GM12801 (cell line): Measurements from ENCODE around the gene WDSUB1.

Experiments used
- TF ChIP-seq, protein P1 (sequence below): IDR thresholded peaks from one replicate; pipeline ENCODE4 v1.5.1; 2011; ENCODE audit warnings: control low read depth; ENCODE audit not compliant: insufficient read length; ENCODE audit errors: extremely low read depth

The WDSUB1 gene

DNA sequence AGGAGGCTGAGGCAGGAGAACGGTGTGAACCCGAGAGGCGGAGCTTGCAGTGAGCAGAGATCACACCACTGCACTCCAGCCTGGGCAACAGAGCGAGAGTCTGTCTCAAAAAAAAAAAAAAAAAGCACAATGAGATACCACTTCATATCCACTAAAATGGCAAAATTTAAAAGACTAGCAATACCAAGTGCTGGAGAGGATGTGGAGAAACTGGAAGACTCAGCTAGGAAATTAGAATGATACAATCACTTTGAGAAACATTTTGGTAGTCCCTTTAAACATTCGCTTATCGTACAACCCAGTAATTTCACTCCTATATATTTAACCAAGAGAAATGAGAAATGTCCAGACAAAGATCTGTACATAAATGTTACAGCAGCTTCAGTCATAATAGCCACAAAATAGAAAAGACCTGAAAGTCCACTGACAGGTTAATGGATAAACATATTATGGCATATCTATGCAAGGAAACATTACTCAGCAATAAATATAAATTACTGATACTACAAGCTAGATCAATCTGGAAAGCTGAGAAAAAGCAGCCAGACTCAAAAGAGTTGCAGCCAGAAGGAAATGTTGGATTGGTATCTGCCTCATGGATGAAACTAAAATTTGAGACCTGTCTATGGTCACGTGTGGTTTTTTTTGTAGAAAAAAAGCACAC, 40.0 kb downstream of the WDSUB1 start:
- TF ChIP-seq, protein P1, sequence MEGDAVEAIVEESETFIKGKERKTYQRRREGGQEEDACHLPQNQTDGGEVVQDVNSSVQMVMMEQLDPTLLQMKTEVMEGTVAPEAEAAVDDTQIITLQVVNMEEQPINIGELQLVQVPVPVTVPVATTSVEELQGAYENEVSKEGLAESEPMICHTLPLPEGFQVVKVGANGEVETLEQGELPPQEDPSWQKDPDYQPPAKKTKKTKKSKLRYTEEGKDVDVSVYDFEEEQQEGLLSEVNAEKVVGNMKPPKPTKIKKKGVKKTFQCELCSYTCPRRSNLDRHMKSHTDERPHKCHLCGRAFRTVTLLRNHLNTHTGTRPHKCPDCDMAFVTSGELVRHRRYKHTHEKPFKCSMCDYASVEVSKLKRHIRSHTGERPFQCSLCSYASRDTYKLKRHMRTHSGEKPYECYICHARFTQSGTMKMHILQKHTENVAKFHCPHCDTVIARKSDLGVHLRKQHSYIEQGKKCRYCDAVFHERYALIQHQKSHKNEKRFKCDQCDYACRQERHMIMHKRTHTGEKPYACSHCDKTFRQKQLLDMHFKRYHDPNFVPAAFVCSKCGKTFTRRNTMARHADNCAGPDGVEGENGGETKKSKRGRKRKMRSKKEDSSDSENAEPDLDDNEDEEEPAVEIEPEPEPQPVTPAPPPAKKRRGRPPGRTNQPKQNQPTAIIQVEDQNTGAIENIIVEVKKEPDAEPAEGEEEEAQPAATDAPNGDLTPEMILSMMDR: no peak

DNA sequence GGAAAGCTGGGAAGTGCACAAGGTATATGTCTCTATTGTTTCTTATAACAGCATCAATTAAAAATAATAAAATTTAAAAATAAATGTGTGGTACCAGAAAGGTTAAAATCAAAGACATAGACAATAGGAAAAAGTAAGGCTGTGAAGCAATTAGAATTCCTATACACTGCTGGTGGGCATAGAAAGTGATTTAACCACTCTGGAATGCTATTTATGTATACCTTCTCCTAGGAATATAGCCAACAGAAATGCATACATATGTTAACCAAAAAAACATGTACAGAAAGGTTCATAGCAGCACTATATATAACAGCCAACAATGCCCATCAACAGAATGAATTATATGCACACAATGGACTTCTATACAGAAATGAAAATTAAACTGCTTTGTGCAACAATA, 43.0 kb downstream of the WDSUB1 start:
- TF ChIP-seq, protein P1: no peak

DNA sequence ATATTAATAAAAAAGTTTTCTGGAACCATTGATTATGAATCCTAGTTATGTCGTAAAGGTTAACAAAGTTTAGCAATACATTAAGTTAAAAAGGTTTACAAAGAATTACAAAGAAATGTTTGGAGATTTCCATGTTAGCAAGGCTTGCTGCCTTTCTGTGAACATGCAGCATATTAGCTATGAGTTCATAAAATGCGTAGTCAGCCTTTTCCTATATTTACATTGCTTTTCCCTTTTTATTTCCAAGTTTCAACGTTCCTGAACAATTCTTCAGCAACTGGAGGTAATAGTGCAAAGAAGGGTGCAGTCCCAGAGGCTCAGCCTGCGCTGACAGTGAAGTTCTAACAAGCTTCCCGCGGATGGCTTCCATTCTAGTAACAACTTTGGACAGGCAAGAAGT, 51.6 kb downstream of the WDSUB1 start:
- TF ChIP-seq, protein P1: no peak

DNA sequence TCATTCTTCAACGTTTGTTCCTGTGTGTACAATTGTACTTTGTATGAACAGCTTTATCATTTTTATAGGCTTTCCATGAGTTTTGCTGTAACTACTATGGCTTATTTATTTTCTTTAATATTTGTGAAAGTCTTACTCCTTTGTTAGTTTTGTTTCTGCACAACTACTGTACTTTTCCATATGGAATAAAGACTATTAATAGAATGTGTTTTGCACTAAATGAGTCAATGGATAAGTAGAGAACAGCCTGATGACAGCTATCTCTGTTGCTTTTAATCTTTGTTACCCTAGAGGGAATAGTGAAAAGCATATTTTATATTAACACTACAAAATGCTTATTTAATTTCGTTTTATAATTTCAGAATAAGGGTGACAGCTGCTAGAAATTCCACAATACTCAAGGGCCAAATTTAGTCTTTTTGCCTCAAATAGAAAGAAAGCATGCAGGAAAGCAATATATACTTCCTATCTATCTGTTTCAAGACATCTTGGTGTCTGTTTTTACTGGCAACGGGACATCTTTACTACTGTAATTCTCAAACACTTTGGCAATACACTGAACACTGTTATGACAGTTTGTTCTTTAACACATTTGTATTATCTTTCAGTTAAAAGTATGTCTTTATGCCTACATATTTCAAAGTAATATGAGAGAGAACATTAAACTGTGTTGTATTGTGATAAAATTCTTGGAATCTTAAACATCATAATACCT, 53.9 kb downstream of the WDSUB1 start:
- TF ChIP-seq, protein P1: no peak

DNA sequence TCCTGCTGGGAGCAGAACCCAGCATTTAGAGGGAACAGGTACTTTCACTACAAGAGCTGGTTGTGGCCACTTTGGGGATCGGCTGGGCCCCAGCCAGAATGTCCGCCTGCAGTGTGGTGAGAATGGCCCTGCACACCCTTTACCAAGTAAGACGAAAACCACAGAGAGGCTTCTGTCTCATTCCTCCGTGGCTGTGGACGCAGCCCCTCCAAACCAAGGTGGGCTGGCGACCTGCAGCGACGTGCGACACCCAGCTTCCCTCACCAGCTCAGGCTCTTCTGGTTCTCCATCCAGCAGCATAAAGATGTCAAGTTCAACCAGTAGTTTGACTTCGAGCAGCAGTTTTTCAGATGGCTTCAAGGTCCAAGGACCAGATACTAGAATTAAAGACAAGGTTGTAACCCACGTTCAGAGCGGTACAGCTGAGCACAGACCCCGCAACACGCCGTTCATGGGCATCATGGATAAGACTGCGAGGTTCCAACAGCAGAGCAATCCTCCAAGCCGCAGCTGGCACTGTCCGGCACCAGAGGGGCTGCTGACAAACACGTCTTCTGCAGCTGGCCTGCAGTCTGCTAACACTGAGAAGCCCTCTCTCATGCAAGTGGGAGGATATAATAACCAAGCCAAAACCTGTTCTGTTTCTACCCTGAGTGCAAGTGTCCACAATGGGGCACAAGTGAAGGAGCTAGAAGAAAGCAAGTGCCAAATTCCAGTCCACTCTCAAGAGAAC, 56.2 kb downstream of the WDSUB1 start:
- TF ChIP-seq, protein P1: no peak

DNA sequence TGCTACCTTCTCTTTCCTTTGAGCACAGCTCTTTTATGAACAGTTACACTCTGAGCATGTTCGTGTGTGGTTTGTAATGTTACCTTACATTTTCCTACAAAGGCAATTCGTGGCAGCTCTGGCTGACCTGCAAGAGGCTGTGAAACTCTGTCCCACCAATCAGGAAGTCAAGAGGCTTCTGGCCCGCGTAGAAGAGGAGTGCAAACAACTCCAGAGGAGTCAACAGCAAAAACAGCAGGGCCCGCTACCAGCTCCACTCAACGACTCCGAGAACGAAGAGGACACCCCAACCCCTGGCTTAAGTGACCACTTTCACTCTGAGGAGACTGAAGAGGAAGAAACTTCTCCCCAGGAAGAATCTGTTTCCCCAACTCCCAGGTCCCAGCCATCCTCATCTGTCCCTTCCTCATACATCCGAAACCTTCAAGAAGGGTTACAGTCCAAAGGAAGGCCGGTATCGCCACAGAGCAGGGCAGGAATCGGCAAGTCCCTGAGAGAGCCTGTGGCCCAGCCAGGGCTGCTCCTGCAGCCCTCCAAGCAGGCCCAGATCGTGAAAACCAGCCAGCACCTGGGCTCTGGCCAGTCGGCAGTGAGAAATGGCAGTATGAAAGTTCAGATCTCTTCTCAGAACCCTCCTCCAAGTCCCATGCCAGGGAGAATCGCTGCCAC, 56.9 kb downstream of the WDSUB1 start:
- TF ChIP-seq, protein P1: no peak

DNA sequence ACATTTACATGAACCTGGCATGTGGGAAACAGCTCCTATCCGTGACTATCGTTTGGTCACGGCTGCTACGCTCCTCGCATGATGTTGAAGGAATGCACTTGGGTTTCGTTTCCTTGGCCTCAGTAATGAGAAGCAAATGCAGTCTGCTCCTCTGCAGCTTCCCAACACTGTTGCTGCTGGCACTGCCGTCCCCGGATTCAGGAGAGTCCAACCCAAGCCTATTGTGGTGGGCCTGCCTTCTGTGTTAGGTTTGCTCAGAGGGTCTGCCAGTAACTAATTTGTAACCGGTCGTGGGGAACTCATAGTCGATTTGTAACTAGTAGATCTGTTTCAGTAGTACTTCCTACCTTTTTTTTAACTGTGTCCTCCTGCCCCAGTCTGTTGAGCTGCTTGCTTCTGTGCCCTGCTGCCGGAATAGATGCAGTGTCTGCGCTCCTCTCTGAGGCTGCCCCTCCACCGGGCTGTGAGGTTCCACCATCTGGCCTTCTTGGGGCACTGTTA, 58.4 kb downstream of the WDSUB1 start:
- TF ChIP-seq, protein P1: no peak
